ENCODE results near the gene CHST9. TPM values are rescaled to one million over a fixed set of nuclear protein-coding genes. Genes with fewer than 3 reads are reported as not detected.

The CHST9 gene
- total and polyA plus RNA-seq, 2 donors = 0.38 to 7.0 TPM

GRCh38 chr18:27143580-27144287, 41.4 kb downstream of the CHST9 start:
- Histone ChIP-seq H3K36me3 (ENCODE audit: insufficient read depth) (no peaks in the 10 kb centered on the region), H3K4me3 (ENCODE audit: low read depth, low read length) (no peak overlapping the region), H3K4me1 (ENCODE audit: insufficient read depth) (no peaks in the 10 kb centered on the region), H3K27ac (ENCODE audit: low read depth) (no peak overlapping the region)
- DNase-seq (ENCODE audit: extremely low spot score) = no peak
- 43% methylated on average over 10 of the region's 10 CpGs for WGBS

GRCh38 chr18:27142891-27143290, 42.2 kb downstream of the CHST9 start:
- no peak overlapping the region for H3K27ac ChIP-seq (ENCODE audit: low read depth)
- no peaks in the 10 kb centered on the region for H3K4me1 ChIP-seq (ENCODE audit: insufficient read depth)
- no peak overlapping the region for H3K4me3 ChIP-seq (ENCODE audit: low read depth, low read length)
- WGBS = 64% methylated on average over 2 of the region's 2 CpGs
- H3K36me3 ChIP-seq (ENCODE audit: insufficient read depth) = no peaks in the 10 kb centered on the region
- DNase-seq (ENCODE audit: extremely low spot score) = no peak

- Histone ChIP-seq H3K4me3 (ENCODE audit: low read depth, low read length) (no peak overlapping the region), H3K27ac (ENCODE audit: low read depth) (no peak overlapping the region), H3K36me3 (ENCODE audit: insufficient read depth) (no peaks in the 10 kb centered on the region), H3K4me1 (ENCODE audit: insufficient read depth) (no peaks in the 10 kb centered on the region)
- DNase-seq (ENCODE audit: extremely low spot score) = no peak
These were observed 43.2 kb downstream of the CHST9 start for GRCh38 chr18:27141876-27142275.

GRCh38 chr18:27138079-27138478, 47.0 kb downstream of the CHST9 start:
- WGBS = 75% methylated on average over 1 of the region's 1 CpG
- no peaks in the 10 kb centered on the region for H3K4me1 ChIP-seq (ENCODE audit: insufficient read depth)

GRCh38 chr18:27136208-27136535, 48.9 kb downstream of the CHST9 start:
- Histone ChIP-seq H3K4me1 (ENCODE audit: insufficient read depth) (no peaks in the 10 kb centered on the region), H3K36me3 (ENCODE audit: insufficient read depth) (no peaks in the 10 kb centered on the region), H3K4me3 (ENCODE audit: low read depth, low read length) (no peak overlapping the region), H3K27ac (ENCODE audit: low read depth) (no peak overlapping the region)
- WGBS = 76% methylated on average over 4 of the region's 4 CpGs
- DNase-seq (ENCODE audit: extremely low spot score) = no peak

More at GRCh38 chr18:27138079-27138478, 47.0 kb downstream of the CHST9 start:
- Histone ChIP-seq H3K27ac (ENCODE audit: low read depth) (no peak overlapping the region), H3K4me3 (ENCODE audit: low read depth, low read length) (no peak overlapping the region), H3K36me3 (ENCODE audit: insufficient read depth) (no peaks in the 10 kb centered on the region)
- no peak for DNase-seq (ENCODE audit: extremely low spot score)

GRCh38 chr18:27135504-27136207, 49.5 kb downstream of the CHST9 start:
- H3K4me1 ChIP-seq (ENCODE audit: insufficient read depth) = no peaks in the 10 kb centered on the region
- no peak for DNase-seq (ENCODE audit: extremely low spot score)
- no peaks in the 10 kb centered on the region for H3K36me3 ChIP-seq (ENCODE audit: insufficient read depth)
- no peak overlapping the region for H3K27ac ChIP-seq (ENCODE audit: low read depth)
- H3K4me3 ChIP-seq (ENCODE audit: low read depth, low read length) = no peak overlapping the region
- WGBS = 45% methylated on average over 7 of the region's 7 CpGs

GRCh38 chr18:27130065-27130630, 55.0 kb downstream of the CHST9 start:
- H3K36me3 ChIP-seq (ENCODE audit: insufficient read depth) = no peaks in the 10 kb centered on the region
- no peak for DNase-seq (ENCODE audit: extremely low spot score)
- 64% methylated on average over 7 of the region's 7 CpGs for WGBS

GRCh38 chr18:27124196-27124595, 60.9 kb downstream of the CHST9 start:
- DNase-seq (ENCODE audit: extremely low spot score) = no peak
- WGBS = 32% methylated on average over 1 of the region's 1 CpG
- Histone ChIP-seq H3K36me3 (ENCODE audit: insufficient read depth) (no peaks in the 10 kb centered on the region), H3K4me3 (ENCODE audit: low read depth, low read length) (no peak overlapping the region), H3K4me1 (ENCODE audit: insufficient read depth) (no peaks in the 10 kb centered on the region), H3K27ac (ENCODE audit: low read depth) (no peak overlapping the region)

More at GRCh38 chr18:27130065-27130630, 55.0 kb downstream of the CHST9 start:
- H3K27ac ChIP-seq (ENCODE audit: low read depth) = no peak overlapping the region
- no peaks in the 10 kb centered on the region for H3K4me1 ChIP-seq (ENCODE audit: insufficient read depth)
- no peak overlapping the region for H3K4me3 ChIP-seq (ENCODE audit: low read depth, low read length)

- no peaks in the 10 kb centered on the region for H3K4me1 ChIP-seq (ENCODE audit: insufficient read depth)
- 89% methylated on average over 1 of the region's 1 CpG for WGBS
These were observed 64.0 kb downstream of the CHST9 start for GRCh38 chr18:27121108-27121507.

GRCh38 chr18:27120246-27120645, 64.9 kb downstream of the CHST9 start:
- Histone ChIP-seq H3K36me3 (ENCODE audit: insufficient read depth) (no peaks in the 10 kb centered on the region), H3K4me3 (ENCODE audit: low read depth, low read length) (no peak overlapping the region), H3K4me1 (ENCODE audit: insufficient read depth) (no peaks in the 10 kb centered on the region), H3K27ac (ENCODE audit: low read depth) (no peak overlapping the region)
- no peak for DNase-seq (ENCODE audit: extremely low spot score)
- 74% methylated on average over 3 of the region's 3 CpGs for WGBS

More at GRCh38 chr18:27121108-27121507, 64.0 kb downstream of the CHST9 start:
- DNase-seq (ENCODE audit: extremely low spot score) = no peak
- H3K36me3 ChIP-seq (ENCODE audit: insufficient read depth) = no peaks in the 10 kb centered on the region
- H3K4me3 ChIP-seq (ENCODE audit: low read depth, low read length) = no peak overlapping the region
- H3K27ac ChIP-seq (ENCODE audit: low read depth) = no peak overlapping the region

- no peak for DNase-seq (ENCODE audit: extremely low spot score)
- H3K4me1 ChIP-seq (ENCODE audit: insufficient read depth) = no peaks in the 10 kb centered on the region
- H3K4me3 ChIP-seq (ENCODE audit: low read depth, low read length) = no peak overlapping the region
- H3K27ac ChIP-seq (ENCODE audit: low read depth) = no peak overlapping the region
- no peaks in the 10 kb centered on the region for H3K36me3 ChIP-seq (ENCODE audit: insufficient read depth)
- WGBS = 83% methylated on average over 3 of the region's 3 CpGs
These were observed 66.1 kb downstream of the CHST9 start for GRCh38 chr18:27118973-27119372.

GRCh38 chr18:27114842-27115241, 70.3 kb downstream of the CHST9 start:
- Histone ChIP-seq H3K4me1 (ENCODE audit: insufficient read depth) (no peaks in the 10 kb centered on the region), H3K36me3 (ENCODE audit: insufficient read depth) (no peaks in the 10 kb centered on the region), H3K4me3 (ENCODE audit: low read depth, low read length) (no peak overlapping the region), H3K27ac (ENCODE audit: low read depth) (no peak overlapping the region)
- DNase-seq (ENCODE audit: extremely low spot score) = no peak
- WGBS = 54% methylated on average over 3 of the region's 3 CpGs

- Histone ChIP-seq H3K4me1 (ENCODE audit: insufficient read depth) (no peaks in the 10 kb centered on the region), H3K27ac (ENCODE audit: low read depth) (no peak overlapping the region), H3K4me3 (ENCODE audit: low read depth, low read length) (no peak overlapping the region), H3K36me3 (ENCODE audit: insufficient read depth) (no peaks in the 10 kb centered on the region)
- DNase-seq (ENCODE audit: extremely low spot score) = no peak
These were observed 71.8 kb downstream of the CHST9 start for GRCh38 chr18:27113358-27113757.

- Histone ChIP-seq H3K4me3 (ENCODE audit: low read depth, low read length) (no peak overlapping the region), H3K27ac (ENCODE audit: low read depth) (no peak overlapping the region), H3K36me3 (ENCODE audit: insufficient read depth) (no peaks in the 10 kb centered on the region), H3K4me1 (ENCODE audit: insufficient read depth) (no peaks in the 10 kb centered on the region)
- DNase-seq (ENCODE audit: extremely low spot score) = no peak
- 96% methylated on average over 1 of the region's 1 CpG for WGBS
These were observed 74.8 kb downstream of the CHST9 start for GRCh38 chr18:27110319-27110718.
